ENCODE data around the gene NLGN4Y. TPM values are rescaled to one million over a fixed set of nuclear protein-coding genes. Genes with fewer than 3 reads are reported as not detected.

Gene NLGN4Y
- not detected in 2 replicates for total RNA-seq (2012; rRNA removed)
- polyA plus RNA-seq (2012; rRNA removed) = not detected in 2 replicates
- not detected in 2 replicates for polyA plus RNA-seq (2012; cell fraction: cytosol; rRNA removed)
- polyA plus RNA-seq (2012; cell fraction: nucleus; rRNA removed; ENCODE audit: low replicate concordance) = not detected in 2 replicates
- not detected for Bru-seq, nascent RNA
- not detected for BruChase-seq, experiment 1, labeled RNA remaining after a 6-hour chase
- BruChase-seq, experiment 2, labeled RNA remaining after a 2-hour chase = not detected
- long read RNA-seq = 0 reads

GRCh38 chrY:14524272-14525231, at the start of gene NLGN4Y:
NLGN4Y (plus strand) TSS chrY:14524529; CDS start chrY:14622120, 97,591 bp downstream.
- no peaks in the 10 kb centered on the region for H4K20me1 ChIP-seq (ENCODE audit: insufficient read depth, low read length)
- no peaks in the 10 kb centered on the region for H3K4me1 ChIP-seq (ENCODE audit: control insufficient read depth, insufficient read depth, low read length)
- no peaks in the 10 kb centered on the region for H3K36me3 ChIP-seq (ENCODE audit: control insufficient read depth, insufficient read depth, low read length)
- ChIA-PET CTCF (no interaction called here), POLR2A (ENCODE audit: unreplicated experiment) (no interaction called here)
- H3K4me3 ChIP-seq (ENCODE audit: insufficient read depth, low read depth, low read length) = no peak within 1 kb of the TSS
- H2AFZ ChIP-seq (replicated peaks; ENCODE audit: low read length, poor library complexity) = no peak within 1 kb of the TSS
- no TSS peak for BruUV-seq (replicated peaks)
- H2AK9ac ChIP-seq (replicated peaks; ENCODE audit: low read depth, low read length, poor library complexity) = no peak within 1 kb of the TSS
- intact Hi-C loops (cut with micrococcal nuclease) = no loop called here
- H2BK20ac ChIP-seq (ENCODE audit: low read depth, low read length) = no peak within 1 kb of the TSS
- no peak within 1 kb of the TSS for H2BK120ac ChIP-seq (ENCODE audit: low read depth, low read length)
- no peaks in the 10 kb centered on the region for H3K79me1 ChIP-seq (ENCODE audit: low read depth in 1 of 2, low read length in 2 of 2)
- H3K4me2 ChIP-seq (ENCODE audit: low read depth, low read length) = no peak within 1 kb of the TSS
- no peak within 1 kb of the TSS for H3K56ac ChIP-seq (ENCODE audit: extremely low read depth, insufficient read depth, low read length)
- no peak within 1 kb of the TSS for H3K9ac ChIP-seq (ENCODE audit: low read depth, low read length)
- H4K8ac ChIP-seq (ENCODE audit: low read depth in 2 of 2, low read length in 2 of 2) = no peak within 1 kb of the TSS
- H2BK15ac ChIP-seq (ENCODE audit: low read depth, low read length) = no peak within 1 kb of the TSS
- H3K27ac ChIP-seq (ENCODE audit: insufficient read depth, low read length) = no peak within 1 kb of the TSS
- no peak for DNase-seq
- no peak within 1 kb of the TSS for H4K91ac ChIP-seq (ENCODE audit: insufficient read depth, low read depth, low read length)
- no peak for TF ChIP-seq SMC3 (IDR thresholded peaks at IDR 0.05; ENCODE audit: low read depth, low read length)
- TF ChIP-seq FOS (IDR thresholded peaks at IDR 0.05; ENCODE audit: low read depth, low read length) = no peak
- no peak for TF ChIP-seq MAFK (IDR thresholded peaks at IDR 0.05; ENCODE audit: low read depth, low read length)
- TF ChIP-seq, protein P1, sequence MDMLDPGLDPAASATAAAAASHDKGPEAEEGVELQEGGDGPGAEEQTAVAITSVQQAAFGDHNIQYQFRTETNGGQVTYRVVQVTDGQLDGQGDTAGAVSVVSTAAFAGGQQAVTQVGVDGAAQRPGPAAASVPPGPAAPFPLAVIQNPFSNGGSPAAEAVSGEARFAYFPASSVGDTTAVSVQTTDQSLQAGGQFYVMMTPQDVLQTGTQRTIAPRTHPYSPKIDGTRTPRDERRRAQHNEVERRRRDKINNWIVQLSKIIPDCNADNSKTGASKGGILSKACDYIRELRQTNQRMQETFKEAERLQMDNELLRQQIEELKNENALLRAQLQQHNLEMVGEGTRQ (IDR thresholded peaks at IDR 0.05; ENCODE audit: low read depth, low read length) = no peak
- TF ChIP-seq POLR2A (IDR thresholded peaks at IDR 0.05; ENCODE audit: low read depth, low read length) = no peak
- TF ChIP-seq, protein P2, sequence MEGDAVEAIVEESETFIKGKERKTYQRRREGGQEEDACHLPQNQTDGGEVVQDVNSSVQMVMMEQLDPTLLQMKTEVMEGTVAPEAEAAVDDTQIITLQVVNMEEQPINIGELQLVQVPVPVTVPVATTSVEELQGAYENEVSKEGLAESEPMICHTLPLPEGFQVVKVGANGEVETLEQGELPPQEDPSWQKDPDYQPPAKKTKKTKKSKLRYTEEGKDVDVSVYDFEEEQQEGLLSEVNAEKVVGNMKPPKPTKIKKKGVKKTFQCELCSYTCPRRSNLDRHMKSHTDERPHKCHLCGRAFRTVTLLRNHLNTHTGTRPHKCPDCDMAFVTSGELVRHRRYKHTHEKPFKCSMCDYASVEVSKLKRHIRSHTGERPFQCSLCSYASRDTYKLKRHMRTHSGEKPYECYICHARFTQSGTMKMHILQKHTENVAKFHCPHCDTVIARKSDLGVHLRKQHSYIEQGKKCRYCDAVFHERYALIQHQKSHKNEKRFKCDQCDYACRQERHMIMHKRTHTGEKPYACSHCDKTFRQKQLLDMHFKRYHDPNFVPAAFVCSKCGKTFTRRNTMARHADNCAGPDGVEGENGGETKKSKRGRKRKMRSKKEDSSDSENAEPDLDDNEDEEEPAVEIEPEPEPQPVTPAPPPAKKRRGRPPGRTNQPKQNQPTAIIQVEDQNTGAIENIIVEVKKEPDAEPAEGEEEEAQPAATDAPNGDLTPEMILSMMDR (conservative IDR thresholded peaks at IDR 0.05; ENCODE audit: low read depth, low read length) = no peak
- no peak for TF ChIP-seq NFE2L2 (IDR thresholded peaks at IDR 0.05; ENCODE audit: low read depth, low read length)
- TF ChIP-seq CEBPB (IDR thresholded peaks at IDR 0.05; ENCODE audit: low read depth, low read length) = no peak
- no peak for TF ChIP-seq CHD1 (IDR thresholded peaks at IDR 0.05; ENCODE audit: low read depth, low read length)
- TF ChIP-seq RAD21 (IDR thresholded peaks at IDR 0.05; ENCODE audit: low read length) = no peak
- TF ChIP-seq BHLHE40 (IDR thresholded peaks at IDR 0.05; ENCODE audit: low read depth, low read length) = no peak
- TF ChIP-seq MXI1 (IDR thresholded peaks at IDR 0.05; ENCODE audit: borderline replicate concordance, low read depth, low read length) = no peak
- no peak for TF ChIP-seq RFX5 (IDR thresholded peaks at IDR 0.05; ENCODE audit: low read depth, low read length)
- no peak for TF ChIP-seq MAZ (IDR thresholded peaks at IDR 0.05; ENCODE audit: borderline replicate concordance, low read depth, low read length)
- no peak within 1 kb of the TSS for H3K18ac ChIP-seq (ENCODE audit: low read depth, low read length)
- H2BK5ac ChIP-seq (ENCODE audit: low read depth, low read length, poor library complexity, severe bottlenecking) = no peak within 1 kb of the TSS
- no peak within 1 kb of the TSS for H3K23ac ChIP-seq (ENCODE audit: low read depth, low read length)
- ATAC-seq (ENCODE audit: low read depth) = no peak
- no peak within 1 kb of the TSS for H2AK5ac ChIP-seq (ENCODE audit: low read depth, low read length)
- in situ Hi-C loops (cut with MboI; ENCODE audit: low sequenced_read_pairs) = no loop called here
- H3K14ac ChIP-seq (replicated peaks; ENCODE audit: low read depth, low read length) = no peak within 1 kb of the TSS
- no peaks in the 10 kb centered on the region for H3K9me1 ChIP-seq (ENCODE audit: insufficient read depth, low read length)
- H3K27me3 ChIP-seq (ENCODE audit: control insufficient read depth, insufficient read depth, low read length) = no peaks in the 10 kb centered on the region
- dilution Hi-C loops (cut with HindIII; ENCODE audit: low sequenced_read_pairs, unreplicated experiment) = no loop called here
- no peak within 1 kb of the TSS for H4K5ac ChIP-seq (ENCODE audit: low read depth, low read length)
- H3K9me3 ChIP-seq (ENCODE audit: control insufficient read depth, insufficient read depth, low read length) = no peaks in the 10 kb centered on the region
- no peak within 1 kb of the TSS for H3K4ac ChIP-seq (ENCODE audit: low read depth, low read length)
- WGBS, 2 experiments (ENCODE audit: extremely low coverage in 2 of 2, insufficient read length in 1 of 2) = no CpG with 5 or more reads among the region's 65 CpGs

Measured in IMR-90 (cell line).